Measurements from ENCODE around the gene ZNF81. TPM values are rescaled to one million over a fixed set of nuclear protein-coding genes. Genes with fewer than 3 reads are reported as not detected.
"Not testable (repeated sequence)": the region's sequence is repeated elsewhere in the genome, so short reads cannot be mapped to it uniquely, and the experiment has no call there.

Gene ZNF81
- total RNA-seq, 1 experiment from 2014 or later: 4.8 TPM

GRCh38 chrX:47960406-47960805 is 123.7 kb downstream of the ZNF81 start:
- TF ChIP-seq CEBPB (IDR thresholded peaks at IDR 0.05; ENCODE audit: low read depth): no peak
- TF ChIP-seq ZFX (IDR thresholded peaks at IDR 0.05): no peak
- TF ChIP-seq EZH2phosphoT487 (IDR thresholded peaks at IDR 0.05; ENCODE audit: borderline replicate concordance): no peak
- no peak for TF ChIP-seq CBX3 (IDR thresholded peaks at IDR 0.05; ENCODE audit: low read depth)
- TF ChIP-seq TCF7L2 (IDR thresholded peaks at IDR 0.05; ENCODE audit: borderline replicate concordance, extremely low read depth, insufficient read depth, insufficient read length): no peak
- TF ChIP-seq ELF1 (IDR thresholded peaks at IDR 0.05; ENCODE audit: borderline replicate concordance, low read depth): no peak
- no peak for TF ChIP-seq JUND (IDR thresholded peaks at IDR 0.05)
- TF ChIP-seq CTCF (IDR thresholded peaks at IDR 0.05 in 2 of 3, conservative IDR thresholded peaks at IDR 0.05 in 1 of 3; ENCODE audit: borderline replicate concordance in 1 of 3, insufficient read depth in 1 of 3, low read depth in 2 of 3, low read length in 2 of 3): no peak
- TF ChIP-seq SIN3A (IDR thresholded peaks at IDR 0.05; ENCODE audit: low read depth): no peak
- TF ChIP-seq ATF3 (IDR thresholded peaks at IDR 0.05): no peak
- TF ChIP-seq EGR1 (IDR thresholded peaks at IDR 0.05; ENCODE audit: low read depth): no peak
- TF ChIP-seq YY1 (IDR thresholded peaks at IDR 0.05; ENCODE audit: extremely low read depth, insufficient replicate concordance, low read depth, low read length): no peak
- TF ChIP-seq POLR2AphosphoS5 (IDR thresholded peaks at IDR 0.05; ENCODE audit: low read depth, low read length): no peak
- no peak for TF ChIP-seq SRF (IDR thresholded peaks at IDR 0.05; ENCODE audit: low read depth)
- TF ChIP-seq MAX (IDR thresholded peaks at IDR 0.05): no peak
- no peak for TF ChIP-seq RAD21 (IDR thresholded peaks at IDR 0.05; ENCODE audit: low read depth)
- no peak for TF ChIP-seq ZNF274 (IDR thresholded peaks at IDR 0.05; ENCODE audit: low read depth, low read length)
- no peak for TF ChIP-seq ZBTB33 (IDR thresholded peaks at IDR 0.05; ENCODE audit: extremely low read depth, insufficient replicate concordance, low read length)
- TF ChIP-seq FOSL1 (IDR thresholded peaks at IDR 0.05; ENCODE audit: low read depth): no peak
- no peak overlapping the region for H3K27ac ChIP-seq (ENCODE audit: low read depth, low read length)
- no peaks in the 10 kb centered on the region for H3K9me2 ChIP-seq (ENCODE audit: insufficient read depth)
- H4K20me1 ChIP-seq (ENCODE audit: insufficient read depth): no peaks in the 10 kb centered on the region
- H3K79me2 ChIP-seq (ENCODE audit: insufficient read depth, low read length): no peaks in the 10 kb centered on the region
- ChIA-PET POLR2A (no interaction called here), CTCF (no interaction called here), RAD21 (ENCODE audit: low non-redundant PET in 1 of 2, low total read pairs in 2 of 2, uncharacterized antibody in 2 of 2, unreplicated experiment in 2 of 2) (no interaction called here)
- ATAC-seq (no peak), DNase-seq (ENCODE audit: low read depth, low spot score) (no peak)
- H3K4me1 ChIP-seq (ENCODE audit: control insufficient read depth in 1 of 2, insufficient read depth in 2 of 2, low read length in 2 of 2): no peaks in the 10 kb centered on the region
- no peak overlapping the region for H2AFZ ChIP-seq (ENCODE audit: low read depth, low read length, poor library complexity, severe bottlenecking)
- intact Hi-C loops (cut with micrococcal nuclease): no loop called here
- BruUV-seq (replicated peaks): no TSS peak
- H3K9ac ChIP-seq (ENCODE audit: low read length): no peak overlapping the region
- H3K4me2 ChIP-seq (ENCODE audit: low read length): no peak overlapping the region
- H3K36me3 ChIP-seq (ENCODE audit: control insufficient read depth in 1 of 2, insufficient read depth in 2 of 2, low read length in 2 of 2): no peaks in the 10 kb centered on the region
- H3K27me3 ChIP-seq (ENCODE audit: insufficient read depth, low read length): no peaks in the 10 kb centered on the region
- H3K9me3 ChIP-seq (ENCODE audit: control insufficient read depth in 1 of 2, insufficient read depth in 1 of 2, low read depth in 1 of 2, low read length in 2 of 2): no peaks in the 10 kb centered on the region
- no peak overlapping the region for H3K4me3 ChIP-seq (replicated peaks in 1 of 2; ENCODE audit: low read depth in 1 of 2, low read length in 2 of 2)

- BruUV-seq (replicated peaks); H2AFZ ChIP-seq (ENCODE audit: low read depth, low read length, poor library complexity, severe bottlenecking); ATAC-seq; H3K27me3 ChIP-seq (ENCODE audit: insufficient read depth, low read length); RAD21 ChIA-PET (ENCODE audit: low non-redundant PET in 1 of 2, low total read pairs in 2 of 2, uncharacterized antibody in 2 of 2, unreplicated experiment in 2 of 2); H3K9me2 ChIP-seq (ENCODE audit: insufficient read depth); H3K27ac ChIP-seq (ENCODE audit: low read depth, low read length); DNase-seq (ENCODE audit: low read depth, low spot score); H4K20me1 ChIP-seq (ENCODE audit: insufficient read depth); H3K4me1 ChIP-seq (ENCODE audit: control insufficient read depth in 1 of 2, insufficient read depth in 2 of 2, low read length in 2 of 2); CTCF ChIA-PET; H3K79me2 ChIP-seq (ENCODE audit: insufficient read depth, low read length); H3K4me2 ChIP-seq (ENCODE audit: low read length); H3K4me3 ChIP-seq (replicated peaks in 1 of 2; ENCODE audit: low read depth in 1 of 2, low read length in 2 of 2); H3K9me3 ChIP-seq (ENCODE audit: control insufficient read depth in 1 of 2, insufficient read depth in 1 of 2, low read depth in 1 of 2, low read length in 2 of 2); H3K36me3 ChIP-seq (ENCODE audit: control insufficient read depth in 1 of 2, insufficient read depth in 2 of 2, low read length in 2 of 2); intact Hi-C loops (cut with micrococcal nuclease); H3K9ac ChIP-seq (ENCODE audit: low read length); POLR2A ChIA-PET: not testable (repeated sequence)
Measured at GRCh38 chrX:47961830-47962229, 125.1 kb downstream of the ZNF81 start.

All from HCT116 (cell line).